Effector CD4-positive, alpha-beta T cell (primary cell): ENCODE results near the gene GVQW3.

ENCODE experiments used
- DNase-seq: peaks from one replicate; pipeline ENCODE4 v3.0.0-alpha.2; 2020
- total RNA-seq: gene quantifications from one replicate; lab custom pipeline; 2026; lab: John Stamatoyannopoulos, UW

The GVQW3 gene
- 6.6 reads per million, percentile 24 among the genes with 10 or more reads in this experiment for total RNA-seq

- peak; percentile 94 for DNase-seq
These were observed at the start of gene GVQW3, which contains the start of gene THAP12 for GRCh38 chr11:76380977-76381719. GVQW3 (plus strand) TSS chr11:76381323; CDS start chr11:76381829, 506 bp downstream. THAP12 (minus strand) TSS chr11:76381132; CDS start chr11:76380836, 296 bp downstream.

GRCh38 chr11:76334826-76335389, 46.2 kb upstream of the GVQW3 start:
- no peak for DNase-seq

- DNase-seq, result no peak
These were observed 45.3 kb upstream of the GVQW3 start for GRCh38 chr11:76335842-76336241.

GRCh38 chr11:76336597-76336996, 44.5 kb upstream of the GVQW3 start:
- no peak for DNase-seq

- no peak for DNase-seq
These were observed 43.7 kb upstream of the GVQW3 start for GRCh38 chr11:76337469-76337868.

GRCh38 chr11:76337923-76338322, 43.2 kb upstream of the GVQW3 start:
- DNase-seq, result no peak

GRCh38 chr11:76339221-76339620, 41.9 kb upstream of the GVQW3 start:
- DNase-seq, result no peak

- DNase-seq, result no peak
These were observed 33.7 kb upstream of the GVQW3 start for GRCh38 chr11:76347466-76347865.

GRCh38 chr11:76348348-76348747, 32.8 kb upstream of the GVQW3 start:
- no peak for DNase-seq

- DNase-seq, result no peak
These were observed 26.0 kb upstream of the GVQW3 start for GRCh38 chr11:76355172-76355571.

- no peak for DNase-seq
These were observed 19.7 kb upstream of the GVQW3 start for GRCh38 chr11:76361374-76361773.

- no peak for DNase-seq
These were observed 19.3 kb upstream of the GVQW3 start for GRCh38 chr11:76361776-76362175.

GRCh38 chr11:76362716-76363115, 18.4 kb upstream of the GVQW3 start:
- no peak for DNase-seq

GRCh38 chr11:76365038-76365679, 16.0 kb upstream of the GVQW3 start:
- no peak for DNase-seq

- no peak for DNase-seq
These were observed 12.6 kb upstream of the GVQW3 start for GRCh38 chr11:76368490-76368889.

GRCh38 chr11:76369406-76369805, 11.7 kb upstream of the GVQW3 start:
- DNase-seq, result no peak

GRCh38 chr11:76371170-76371569, 10.0 kb upstream of the GVQW3 start:
- no peak for DNase-seq

- no peak for DNase-seq
These were observed 4.2 kb upstream of the GVQW3 start for GRCh38 chr11:76376746-76377558.

- no peak for DNase-seq
These were observed 1.3 kb upstream of the GVQW3 start for GRCh38 chr11:76379807-76380158.

- peak; percentile 28 for DNase-seq
These were observed 755 bp upstream of the GVQW3 start for GRCh38 chr11:76380159-76380976.

GRCh38 chr11:76382209-76382608, 1.1 kb downstream of the GVQW3 start:
- no peak for DNase-seq

- no peak for DNase-seq
These were observed 4.8 kb downstream of the GVQW3 start for GRCh38 chr11:76385903-76386302.
